Measurements from ENCODE around the gene HNRNPF.

Gene HNRNPF

GRCh38 chr10:43390759-43391158 is 18.2 kb downstream of the HNRNPF start:
- no peaks in the 10 kb centered on the region for H3K27me3 ChIP-seq (ENCODE audit: control insufficient read depth in 2 of 2, insufficient read depth in 2 of 2, low read length in 2 of 2)
- peaks cover 75 to 78% of the 10 kb centered on the region in 2 donors for H3K36me3 ChIP-seq (ENCODE audit: control insufficient read depth in 2 of 2, insufficient read depth in 2 of 2, low read length in 2 of 2)
- peak overlapping the region in 1 of 2 donors; percentile 17 for H3K9ac ChIP-seq (ENCODE audit: low read depth in 1 of 2, low read length in 2 of 2)
- peaks cover 11 to 17% of the 10 kb centered on the region in 2 donors for H3K4me1 ChIP-seq (ENCODE audit: control insufficient read depth in 2 of 2, insufficient read depth in 2 of 2, low read length in 2 of 2)
- no peak overlapping the region for H3K4me3 ChIP-seq (ENCODE audit: low read length in 2 of 2)
- H3K27ac ChIP-seq (ENCODE audit: low read depth in 2 of 2, low read length in 2 of 2), result no peak overlapping the region
- no peaks in the 10 kb centered on the region for H3K9me3 ChIP-seq (ENCODE audit: control insufficient read depth in 2 of 2, low read length in 2 of 2)

GRCh38 chr10:43390333-43390732 is 18.7 kb downstream of the HNRNPF start:
- no peak overlapping the region for H3K27ac ChIP-seq (ENCODE audit: low read depth in 2 of 2, low read length in 2 of 2)
- H3K4me3 ChIP-seq (ENCODE audit: low read length in 2 of 2), result no peak overlapping the region
- H3K4me1 ChIP-seq (ENCODE audit: control insufficient read depth in 2 of 2, insufficient read depth in 2 of 2, low read length in 2 of 2), result peaks cover 8 to 12% of the 10 kb centered on the region in 2 donors
- no peaks in the 10 kb centered on the region for H3K27me3 ChIP-seq (ENCODE audit: control insufficient read depth in 2 of 2, insufficient read depth in 2 of 2, low read length in 2 of 2)
- H3K36me3 ChIP-seq (ENCODE audit: control insufficient read depth in 2 of 2, insufficient read depth in 2 of 2, low read length in 2 of 2), result peaks cover 75 to 81% of the 10 kb centered on the region in 2 donors
- H3K9me3 ChIP-seq (ENCODE audit: control insufficient read depth in 2 of 2, low read length in 2 of 2), result no peaks in the 10 kb centered on the region
- no peak overlapping the region for H3K9ac ChIP-seq (ENCODE audit: low read depth in 1 of 2, low read length in 2 of 2)

- H3K9ac ChIP-seq (ENCODE audit: low read depth in 1 of 2, low read length in 2 of 2), result no peak overlapping the region
- H3K4me1 ChIP-seq (ENCODE audit: control insufficient read depth in 2 of 2, insufficient read depth in 2 of 2, low read length in 2 of 2), result peaks cover 6 to 8% of the 10 kb centered on the region in 2 donors
- H3K9me3 ChIP-seq (ENCODE audit: control insufficient read depth in 2 of 2, low read length in 2 of 2), result no peaks in the 10 kb centered on the region
- H3K27me3 ChIP-seq (ENCODE audit: control insufficient read depth in 2 of 2, insufficient read depth in 2 of 2, low read length in 2 of 2), result no peaks in the 10 kb centered on the region
- H3K27ac ChIP-seq (ENCODE audit: low read depth in 2 of 2, low read length in 2 of 2), result no peak overlapping the region
- no peak overlapping the region for H3K4me3 ChIP-seq (ENCODE audit: low read length in 2 of 2)
- peaks cover 75 to 82% of the 10 kb centered on the region in 2 donors for H3K36me3 ChIP-seq (ENCODE audit: control insufficient read depth in 2 of 2, insufficient read depth in 2 of 2, low read length in 2 of 2)
Measured at GRCh38 chr10:43389867-43390266, 19.1 kb downstream of the HNRNPF start.

GRCh38 chr10:43387678-43388032 is 21.3 kb downstream of the HNRNPF start:
- no peak overlapping the region for H3K27ac ChIP-seq (ENCODE audit: low read depth in 2 of 2, low read length in 2 of 2)
- no peaks in the 10 kb centered on the region for H3K27me3 ChIP-seq (ENCODE audit: control insufficient read depth in 2 of 2, insufficient read depth in 2 of 2, low read length in 2 of 2)
- no peaks in the 10 kb centered on the region for H3K9me3 ChIP-seq (ENCODE audit: control insufficient read depth in 2 of 2, low read length in 2 of 2)
- H3K4me3 ChIP-seq (ENCODE audit: low read length in 2 of 2), result no peak overlapping the region
- H3K9ac ChIP-seq (ENCODE audit: low read depth in 1 of 2, low read length in 2 of 2), result no peak overlapping the region
- peaks cover 60 to 65% of the 10 kb centered on the region in 2 donors for H3K36me3 ChIP-seq (ENCODE audit: control insufficient read depth in 2 of 2, insufficient read depth in 2 of 2, low read length in 2 of 2)
- no peaks in the 10 kb centered on the region for H3K4me1 ChIP-seq (ENCODE audit: control insufficient read depth in 2 of 2, insufficient read depth in 2 of 2, low read length in 2 of 2)

- Histone ChIP-seq H3K27me3 (ENCODE audit: control insufficient read depth in 2 of 2, insufficient read depth in 2 of 2, low read length in 2 of 2) (no peaks in the 10 kb centered on the region), H3K9ac (ENCODE audit: low read depth in 1 of 2, low read length in 2 of 2) (no peak overlapping the region), H3K4me3 (ENCODE audit: low read length in 2 of 2) (no peak overlapping the region), H3K9me3 (ENCODE audit: control insufficient read depth in 2 of 2, low read length in 2 of 2) (no peaks in the 10 kb centered on the region), H3K36me3 (ENCODE audit: control insufficient read depth in 2 of 2, insufficient read depth in 2 of 2, low read length in 2 of 2) (peaks cover 55 to 63% of the 10 kb centered on the region in 2 donors), H3K4me1 (ENCODE audit: control insufficient read depth in 2 of 2, insufficient read depth in 2 of 2, low read length in 2 of 2) (no peaks in the 10 kb centered on the region), H3K27ac (ENCODE audit: low read depth in 2 of 2, low read length in 2 of 2) (no peak overlapping the region)
Measured at GRCh38 chr10:43386981-43387677, 21.9 kb downstream of the HNRNPF start.

- Histone ChIP-seq H3K27ac (ENCODE audit: low read depth in 2 of 2, low read length in 2 of 2) (no peak overlapping the region), H3K9ac (ENCODE audit: low read depth in 1 of 2, low read length in 2 of 2) (no peak overlapping the region), H3K4me3 (ENCODE audit: low read length in 2 of 2) (no peak overlapping the region), H3K27me3 (ENCODE audit: control insufficient read depth in 2 of 2, insufficient read depth in 2 of 2, low read length in 2 of 2) (no peaks in the 10 kb centered on the region), H3K36me3 (ENCODE audit: control insufficient read depth in 2 of 2, insufficient read depth in 2 of 2, low read length in 2 of 2) (peaks cover 49 to 58% of the 10 kb centered on the region in 2 donors), H3K9me3 (ENCODE audit: control insufficient read depth in 2 of 2, low read length in 2 of 2) (no peaks in the 10 kb centered on the region), H3K4me1 (ENCODE audit: control insufficient read depth in 2 of 2, insufficient read depth in 2 of 2, low read length in 2 of 2) (no peaks in the 10 kb centered on the region)
Measured at GRCh38 chr10:43386549-43386948, 22.4 kb downstream of the HNRNPF start.

GRCh38 chr10:43385412-43386004 is 23.5 kb downstream of the HNRNPF start:
- Histone ChIP-seq H3K9ac (ENCODE audit: low read depth in 1 of 2, low read length in 2 of 2) (no peak overlapping the region), H3K9me3 (ENCODE audit: control insufficient read depth in 2 of 2, low read length in 2 of 2) (no peaks in the 10 kb centered on the region), H3K4me3 (ENCODE audit: low read length in 2 of 2) (no peak overlapping the region), H3K4me1 (ENCODE audit: control insufficient read depth in 2 of 2, insufficient read depth in 2 of 2, low read length in 2 of 2) (no peaks in the 10 kb centered on the region), H3K36me3 (ENCODE audit: control insufficient read depth in 2 of 2, insufficient read depth in 2 of 2, low read length in 2 of 2) (peaks cover 41 to 50% of the 10 kb centered on the region in 2 donors), H3K27ac (ENCODE audit: low read depth in 2 of 2, low read length in 2 of 2) (no peak overlapping the region), H3K27me3 (ENCODE audit: control insufficient read depth in 2 of 2, insufficient read depth in 2 of 2, low read length in 2 of 2) (no peaks in the 10 kb centered on the region)

- Histone ChIP-seq H3K27ac (ENCODE audit: low read depth in 2 of 2, low read length in 2 of 2) (no peak overlapping the region), H3K27me3 (ENCODE audit: control insufficient read depth in 2 of 2, insufficient read depth in 2 of 2, low read length in 2 of 2) (no peaks in the 10 kb centered on the region), H3K9me3 (ENCODE audit: control insufficient read depth in 2 of 2, low read length in 2 of 2) (no peaks in the 10 kb centered on the region), H3K9ac (ENCODE audit: low read depth in 1 of 2, low read length in 2 of 2) (no peak overlapping the region), H3K36me3 (ENCODE audit: control insufficient read depth in 2 of 2, insufficient read depth in 2 of 2, low read length in 2 of 2) (peaks cover 32 to 40% of the 10 kb centered on the region in 2 donors), H3K4me3 (ENCODE audit: low read length in 2 of 2) (no peak overlapping the region), H3K4me1 (ENCODE audit: control insufficient read depth in 2 of 2, insufficient read depth in 2 of 2, low read length in 2 of 2) (no peaks in the 10 kb centered on the region)
Measured at GRCh38 chr10:43384252-43385221, 24.4 kb downstream of the HNRNPF start.

GRCh38 chr10:43383204-43383971 is 25.6 kb downstream of the HNRNPF start:
- Histone ChIP-seq H3K27ac (ENCODE audit: low read depth in 2 of 2, low read length in 2 of 2) (no peak overlapping the region), H3K9me3 (ENCODE audit: control insufficient read depth in 2 of 2, low read length in 2 of 2) (no peaks in the 10 kb centered on the region), H3K9ac (ENCODE audit: low read depth in 1 of 2, low read length in 2 of 2) (no peak overlapping the region), H3K27me3 (ENCODE audit: control insufficient read depth in 2 of 2, insufficient read depth in 2 of 2, low read length in 2 of 2) (no peaks in the 10 kb centered on the region), H3K4me3 (ENCODE audit: low read length in 2 of 2) (no peak overlapping the region), H3K36me3 (ENCODE audit: control insufficient read depth in 2 of 2, insufficient read depth in 2 of 2, low read length in 2 of 2) (peaks cover 22 to 29% of the 10 kb centered on the region in 2 donors), H3K4me1 (ENCODE audit: control insufficient read depth in 2 of 2, insufficient read depth in 2 of 2, low read length in 2 of 2) (no peaks in the 10 kb centered on the region)
